GM12878 (cell line): ENCODE data around the gene MCF2L2. TPM values are rescaled to one million over a fixed set of nuclear protein-coding genes. Genes with fewer than 3 reads are reported as not detected.

Experiments
- ATAC-seq: fragments of 200-7000 bp; cut with Tn5 transposase; 3 replicates; pipeline ENCODE4 v1.9.1; 2020; ENCODE audit warnings: mild to moderate bottlenecking, moderate library complexity
- BruUV-seq: library from RNA; stranded (reverse); fragments of 400-500 nt; replicated peaks from 2 replicates; lab custom pipeline; 2021; lab: Mats Ljungman, UMichigan
- CTCF ChIA-PET: fragments of 300-600 bp; sonication (Branson Sonifier 250); formaldehyde crosslinking; extraction: SDS; loops from one replicate; lab custom pipeline; 2021; ENCODE audit warnings: inconsistent platforms; lab: Yijun Ruan, JAX
- POLR2A ChIA-PET: fragments of 350-600 bp; formaldehyde crosslinking; extraction: SDS; loops from one replicate; lab custom pipeline; 2021; ENCODE audit warnings: inconsistent platforms; lab: Charles Lee
- RAD21 ChIA-PET: fragments of 300-600 bp; sonication (Branson Sonifier 250); formaldehyde crosslinking; loops from one replicate; lab custom pipeline; 2023; ENCODE audit warnings: antibody characterized with exemption; ENCODE audit not compliant: unreplicated experiment; lab: Charles Lee
- SMC1A ChIA-PET: fragments of 300-600 bp; sonication (Branson Sonifier 250); formaldehyde crosslinking; loops from one replicate; lab custom pipeline; 2023; ENCODE audit not compliant: unreplicated experiment, uncharacterized antibody; lab: Charles Lee
- DNase-seq: peaks from one replicate; pipeline ENCODE4 v3.0.0-alpha.2; 2011; ENCODE audit warnings: low read depth, low spot score
- FAIRE-seq: peaks from 3 replicates; lab custom pipeline; 2011; peaks lifted over from hg19 to GRCh38; lab: Jason Lieb, UNC
- H2AFZ ChIP-seq: 2 replicates; pipeline ENCODE4 v1.6.0; 2011; ENCODE audit warnings: low read depth, low read length, control low read depth; ENCODE audit not compliant: control insufficient read depth
- H3K27ac ChIP-seq: 2 replicates; pipeline ENCODE4 v1.5.1; 2011; ENCODE audit warnings: control low read depth; ENCODE audit not compliant: control insufficient read depth, insufficient read depth
- H3K27me3 ChIP-seq, 2 experiments: replicated peaks in 1 of 2; 2 replicates each; pipeline versions ENCODE4 v1.6.0 to v1.6.1; 2011; ENCODE audit warnings: low read length in 1 of 2; ENCODE audit not compliant: control insufficient read depth in 2 of 2, insufficient read depth in 2 of 2
- H3K36me3 ChIP-seq, 2 experiments: 2 replicates each; pipeline ENCODE4 v1.5.1; 2011; ENCODE audit warnings: low read length in 1 of 2; ENCODE audit not compliant: control insufficient read depth in 2 of 2, insufficient read depth in 2 of 2
- H3K4me1 ChIP-seq: 2 replicates; pipeline ENCODE4 v1.6.1; 2011; ENCODE audit warnings: mild to moderate bottlenecking, low read length, moderate library complexity, mixed read lengths; ENCODE audit not compliant: control insufficient read depth, insufficient read depth
- H3K4me2 ChIP-seq: 2 replicates; pipeline ENCODE4 v1.6.0; 2011; ENCODE audit warnings: control low read depth; ENCODE audit not compliant: control insufficient read depth, insufficient read depth
- H3K4me3 ChIP-seq: fragments of 200-600 bp; sonication (generic); 2 replicates; pipeline ENCODE4 v1.5.1; 2016
- H3K79me2 ChIP-seq: 2 replicates; pipeline ENCODE4 v1.6.0; 2011; ENCODE audit warnings: low read length; ENCODE audit not compliant: control insufficient read depth, insufficient read depth
- H3K9ac ChIP-seq: 2 replicates; pipeline ENCODE4 v1.8.0; 2011; ENCODE audit warnings: low read length, control low read depth, mixed read lengths; ENCODE audit not compliant: control insufficient read depth, insufficient read depth
- H3K9me3 ChIP-seq: replicated peaks from 3 replicates; pipeline ENCODE4 v1.5.1; 2011; ENCODE audit warnings: mild to moderate bottlenecking, low read length; ENCODE audit not compliant: control insufficient read depth, insufficient read depth
- H4K20me1 ChIP-seq: 2 replicates; pipeline ENCODE4 v1.6.0; 2011; ENCODE audit not compliant: control insufficient read depth, insufficient read depth
- BCL3 ChIP-seq: IDR thresholded peaks from 2 replicates; pipeline ENCODE4 v1.6.1; 2011; ENCODE audit warnings: borderline replicate concordance, low read depth, mild to moderate bottlenecking, moderate library complexity, low read length; ENCODE audit not compliant: insufficient read depth, poor library complexity, severe bottlenecking
- CREB1 ChIP-seq: IDR thresholded peaks from 2 replicates; pipeline ENCODE4 v1.6.1; 2012; ENCODE audit warnings: low read depth, mild to moderate bottlenecking, inconsistent platforms
- HDAC6 ChIP-seq: fragments of 200-600 bp; sonication (generic); IDR thresholded peaks from one replicate; pipeline ENCODE4 v1.8.0; 2017; ENCODE audit warnings: antibody characterized with exemption; ENCODE audit not compliant: unreplicated experiment
- NR2C2 ChIP-seq: IDR thresholded peaks from 2 replicates; pipeline ENCODE4 v1.6.1; 2011; ENCODE audit warnings: borderline replicate concordance, low read depth; ENCODE audit not compliant: control insufficient read depth, insufficient read length
- POLR2AphosphoS2 ChIP-seq: IDR thresholded peaks from 2 replicates; pipeline ENCODE4 v1.6.1; 2011; ENCODE audit warnings: low read depth, mild to moderate bottlenecking, low read length, improper control_type of control experiment, moderate library complexity
- RAD51 ChIP-seq: fragments of 450-650 bp; IDR thresholded peaks from 2 replicates; pipeline ENCODE4 v1.6.1; 2016; ENCODE audit warnings: moderate library complexity, mild to moderate bottlenecking, inconsistent platforms
- SMC3 ChIP-seq: IDR thresholded peaks from 2 replicates; pipeline ENCODE4 v1.6.1; 2011; ENCODE audit warnings: low read length, improper control_type of control experiment, borderline replicate concordance
- WGBS: methylation state at CpG from one replicate; pipeline ENCODE4 v1.1.6; 2016; ENCODE audit warnings: low lambda C conversion rate; ENCODE audit not compliant: insufficient replicate concordance, insufficient coverage; ENCODE audit errors: missing lambda C conversion rate; 5-methylcytosine and 5-hydroxymethylcytosine counted together
- in situ Hi-C: fragments of 300-500 bp; cut with MboI; formaldehyde crosslinking; loops from 9 replicates; pipeline ENCODE4 v1.14.3; 2018; ENCODE audit warnings: mixed read lengths
- intact Hi-C: fragments of 100-400 bp; cut with micrococcal nuclease; formaldehyde crosslinking; loops from one replicate; pipeline ENCODE4 v1.14.2; 2022; ENCODE audit not compliant: unreplicated experiment
- polyA plus RNA-seq, 11 experiments: library from polyadenylated mRNA; depleted of rRNA in 4 of 11; unstranded in 6 of 11; stranded (reverse) in 5 of 11; fragments of >200 nt; fragmentation: Nextera tagmentation in 4 of 11; fragmentation: Illumina TruSeq in 1 of 11; extraction: Ambion mirVana in 4 of 11; extraction: Trizol in 1 of 11; gene quantifications; 1 replicate in 1 of 11; 2 replicates in 10 of 11; pipeline versions ENCODE4 v1.2.1 to v1.2.3, GENCODE V29; 2011 to 2016; ENCODE audit warnings: inconsistent platforms in 2 of 11, missing spikeins in 2 of 11, low read depth in 1 of 11
- total RNA-seq, 4 experiments: library from RNA; depleted of rRNA in 3 of 4; stranded (reverse); fragments of >200 nt in 3 of 4; fragmentation: Illumina TruSeq in 1 of 4; extraction: Trizol in 1 of 4; gene quantifications; 2 replicates each; pipeline versions ENCODE4 v1.2.1 to v1.2.3, GENCODE V29; 2013 to 2021

MCF2L2 gene
- total and polyA plus RNA-seq, 10 of the 15 experiments (the other 5 are each of a cell fraction or from before 2014, with no cell fraction given): 0.37 to 2.8 (median 1.4) TPM

- CTCF ChIA-PET: interaction anchor here (0.8 kb wide), 1 partner anchor 19 kb away, joined by 3 read pairs; no protein-coding TSS in a partner anchor
- Histone ChIP-seq H3K4me1 (peaks cover 10% of the 10 kb centered on the region), H3K9me3 (no peaks in the 10 kb centered on the region), H3K36me3 (no peaks in the 10 kb centered on the region), H3K4me3 (no peak overlapping the region), H3K4me2 (no peak overlapping the region), H2AFZ (no peak overlapping the region), H4K20me1 (no peaks in the 10 kb centered on the region), H3K27me3 (no peaks in the 10 kb centered on the region), H3K27ac (no peak overlapping the region), H3K79me2 (no peaks in the 10 kb centered on the region), H3K9ac (no peak overlapping the region)
- RAD21 ChIA-PET: interaction anchor here (1.5 to 1.8 kb wide), 2 partner anchors 18 to 78 kb away, joined by 4 to 5 read pairs; no protein-coding TSS in a partner anchor
- ATAC-seq (no peak), DNase-seq (no peak), FAIRE-seq (no peak)
- POLR2A ChIA-PET: interaction anchor here (0.7 kb wide), 1 partner anchor 36 kb away, joined by 4 read pairs; no protein-coding TSS in a partner anchor
- BruUV-seq: no TSS peak
- SMC1A ChIA-PET: interaction anchor here (0.7 to 2.0 kb wide), 5 partner anchors 11 to 79 kb away, joined by 3 to 6 read pairs (median 4); no protein-coding TSS in a partner anchor
- TF ChIP-seq HDAC6 (no peak), POLR2AphosphoS2 (no peak), NR2C2 (no peak), SMC3 (no peak), RAD51 (no peak), CREB1 (no peak), BCL3 (no peak)
- intact Hi-C loops: no loop called here
- WGBS: 24% methylated on average over 2 of the region's 2 CpGs
- in situ Hi-C loops: no loop called here
Measured at GRCh38 chr3:183303690-183304089, 124.7 kb downstream of the MCF2L2 start.
